HuH-7.5 (cell line): ENCODE data around the gene ANP32A.
"Not testable (repeated sequence)": the region's sequence is repeated elsewhere in the genome, so short reads cannot be mapped to it uniquely, and the experiment has no call there.

Source experiments
- DNase-seq: peaks from one replicate; pipeline ENCODE4 v3.0.0; 2011; ENCODE audit warnings: low spot score

ANP32A gene

DNA sequence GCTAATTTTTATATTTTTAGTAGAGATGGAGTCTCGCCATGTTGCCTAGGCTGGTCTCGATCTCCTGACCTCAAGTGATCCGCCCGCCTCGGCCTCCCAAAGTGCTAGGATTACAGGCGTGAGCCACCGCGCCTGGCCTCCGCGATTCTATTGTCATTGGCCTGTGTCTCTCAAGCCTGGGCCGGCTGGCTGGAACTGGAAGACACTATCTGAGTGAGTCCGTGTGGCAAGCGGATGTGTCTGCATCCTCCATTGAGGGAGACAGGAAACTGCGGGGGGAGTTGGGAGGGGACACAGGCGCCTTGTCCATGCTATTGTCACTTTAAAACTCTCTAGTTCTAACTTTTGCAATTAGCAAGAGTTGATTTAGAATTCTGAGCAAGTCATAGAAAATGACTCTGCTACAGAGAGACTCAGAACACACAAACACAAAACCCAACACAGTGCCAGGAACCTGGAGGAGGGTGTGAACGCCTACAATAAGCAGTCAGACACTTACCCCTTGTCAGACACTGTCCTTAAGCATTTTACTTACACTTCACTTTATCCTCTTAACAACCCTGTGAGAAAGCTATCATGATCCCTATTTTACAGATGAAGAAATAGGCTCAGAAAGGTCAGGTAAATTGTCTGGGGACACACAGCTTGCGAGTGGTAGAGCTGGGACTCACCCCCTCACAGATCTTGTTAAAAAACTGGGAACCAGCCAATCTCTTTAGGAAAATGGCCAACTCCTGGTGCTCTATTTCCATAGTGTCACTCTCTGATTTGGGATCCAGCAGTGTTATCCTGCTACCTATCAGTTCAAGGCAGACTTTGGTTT is 38.7 kb downstream of the ANP32A start:
- DNase-seq: no peak

DNA sequence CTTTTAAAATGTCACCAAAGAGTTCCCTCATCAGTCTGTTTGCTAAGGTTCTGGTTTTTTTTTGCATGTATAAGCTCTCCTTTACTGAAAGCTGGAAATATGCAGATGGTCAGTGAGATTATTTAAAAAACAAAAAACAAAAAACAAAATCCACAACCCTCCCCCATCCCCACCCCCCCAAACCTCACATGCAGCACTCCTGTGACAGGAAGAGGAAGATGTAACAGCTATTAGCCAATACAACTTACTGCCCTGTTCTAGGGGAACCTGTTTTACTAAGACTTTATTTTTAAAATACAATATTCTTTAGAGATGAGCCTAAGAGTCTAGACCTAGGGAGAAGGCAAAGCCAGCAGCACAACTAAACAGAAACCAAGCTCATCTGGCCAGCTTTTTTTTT is 39.5 kb downstream of the ANP32A start:
- DNase-seq: no peak

- no peak for DNase-seq
These were observed 41.8 kb downstream of the ANP32A start for GRCh38 chr15:68778876-68779275.

DNA sequence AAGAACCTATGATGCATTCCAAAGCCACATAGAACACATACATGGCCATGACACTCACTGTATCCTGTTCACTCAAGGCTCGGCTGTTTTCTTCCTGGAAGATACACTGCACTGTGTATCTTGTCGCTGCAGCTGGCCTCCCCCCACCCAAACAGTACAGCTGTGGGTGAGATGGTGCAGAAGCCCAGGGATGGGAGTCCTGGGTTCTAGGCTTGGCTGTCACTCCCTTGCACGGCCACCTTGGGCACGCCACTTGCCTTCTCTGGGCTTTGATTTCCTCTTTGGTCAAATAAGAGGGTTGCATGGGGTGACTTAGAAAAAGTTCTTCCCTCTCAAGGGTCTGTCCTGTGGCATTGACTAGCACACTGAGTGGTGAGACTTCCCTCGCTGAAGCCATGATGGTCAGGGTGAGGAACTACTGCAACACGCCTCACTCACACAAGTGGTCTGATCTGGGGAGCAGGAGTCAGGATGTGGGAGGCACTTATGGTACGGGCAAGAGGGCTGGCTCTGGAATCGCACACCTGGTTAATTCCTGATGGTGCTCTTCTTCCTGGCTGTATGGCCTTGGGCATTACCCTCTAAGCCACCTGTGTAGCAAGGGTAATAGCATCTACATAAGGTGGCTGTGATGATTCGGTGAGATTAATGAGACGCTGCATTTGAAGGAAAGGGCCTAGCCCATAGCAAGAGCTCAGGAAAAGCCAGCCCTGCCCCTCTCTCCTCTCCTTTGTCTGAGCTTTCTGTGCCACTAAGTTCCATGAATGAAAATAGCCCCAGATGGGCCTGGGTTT is 44.0 kb downstream of the ANP32A start:
- no peak for DNase-seq

- no peak for DNase-seq
These were observed 44.8 kb downstream of the ANP32A start for GRCh38 chr15:68775671-68776476.

DNA sequence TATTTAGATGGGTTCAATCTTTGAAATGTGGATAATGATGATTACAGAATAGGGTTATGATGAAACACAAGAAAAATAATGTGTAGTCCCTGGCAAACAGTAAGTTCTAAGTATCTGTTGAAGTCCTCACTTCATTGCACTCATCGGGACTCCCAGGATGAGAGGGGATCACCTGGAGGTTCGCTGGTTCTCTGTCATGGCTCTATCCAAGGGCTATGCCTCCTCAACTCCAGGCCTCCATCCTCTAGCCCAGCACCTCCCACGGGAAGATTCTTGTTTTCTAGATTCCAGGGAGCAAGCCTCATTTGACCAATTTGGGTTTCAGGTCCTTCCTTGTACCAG is 45.5 kb downstream of the ANP32A start:
- DNase-seq: no peak

DNA sequence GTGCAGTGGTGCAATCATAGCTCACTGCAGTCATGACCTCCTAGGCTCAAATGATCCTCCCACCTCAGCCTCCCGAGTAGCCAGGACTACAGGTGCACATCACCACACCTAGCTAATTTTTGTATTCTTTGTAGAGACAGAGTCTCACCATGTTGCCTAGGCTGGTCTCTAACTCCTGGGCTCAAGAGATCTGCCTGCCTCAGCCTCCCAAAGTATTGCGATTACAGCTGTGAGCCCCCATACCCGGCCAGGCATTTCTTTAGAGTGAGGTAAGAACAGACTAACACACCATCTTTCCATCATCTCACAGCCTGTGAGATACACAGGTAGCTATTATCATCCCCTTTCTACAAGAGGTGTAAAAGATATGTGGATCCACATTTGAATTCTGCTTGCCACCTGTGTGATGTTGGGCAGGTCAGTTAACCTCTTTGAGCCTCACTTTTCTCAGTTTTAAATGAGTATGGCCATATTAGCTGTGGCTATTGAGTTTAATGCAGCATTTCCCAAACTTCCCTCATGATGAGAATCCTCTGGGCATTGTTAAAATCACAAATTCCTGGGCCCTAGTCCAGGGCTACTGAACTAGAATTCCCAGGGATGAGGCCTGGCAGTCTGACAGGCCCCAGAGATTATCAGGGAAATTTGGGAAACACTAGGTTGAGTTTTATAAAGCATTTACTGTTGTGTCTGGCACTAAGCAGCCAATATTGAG is 46.0 kb downstream of the ANP32A start:
- DNase-seq: no peak

- DNase-seq: no peak
These were observed 46.6 kb downstream of the ANP32A start for GRCh38 chr15:68774120-68774519.

- DNase-seq: no peak
These were observed 47.7 kb downstream of the ANP32A start for GRCh38 chr15:68773036-68773435.

DNA sequence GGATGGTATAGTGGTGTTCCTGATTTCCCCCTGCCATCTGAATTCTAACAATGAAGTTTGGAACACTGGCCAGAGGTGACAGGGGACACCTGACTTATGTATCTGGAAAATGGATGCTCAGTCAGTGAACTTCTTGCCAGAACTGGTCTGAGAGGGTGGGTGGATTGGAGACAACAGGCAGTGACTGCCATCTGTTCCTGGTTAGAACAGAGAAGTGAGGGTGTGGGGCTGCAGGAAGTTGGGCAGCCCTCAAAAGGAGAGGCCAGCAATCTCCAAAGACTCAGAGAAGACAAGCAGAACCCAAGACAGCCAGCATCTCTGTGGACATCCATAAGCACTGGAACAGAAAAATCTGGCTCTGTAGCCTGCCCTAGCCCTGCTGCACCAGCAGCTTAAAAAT is 50.5 kb downstream of the ANP32A start:
- no peak for DNase-seq

DNA sequence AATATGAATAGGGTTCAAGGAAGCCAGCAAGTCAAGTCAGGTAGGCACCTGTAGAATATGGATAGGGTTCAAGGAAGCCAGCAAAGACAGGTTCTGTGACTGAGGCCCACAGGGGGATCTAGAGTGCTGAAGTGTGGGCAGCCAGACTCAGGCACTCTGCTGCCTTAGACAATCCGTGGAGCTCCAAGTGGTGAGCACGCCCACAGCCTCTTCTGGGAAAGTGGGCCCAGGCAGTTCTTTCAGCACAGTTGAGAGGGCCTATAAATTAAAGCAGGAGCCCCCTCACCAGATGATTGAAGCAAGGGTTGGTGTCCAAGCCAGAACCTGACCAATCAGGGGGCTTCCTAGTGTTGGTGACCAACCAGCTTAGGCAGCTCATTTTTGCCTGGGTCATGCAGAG is 51.0 kb downstream of the ANP32A start:
- no peak for DNase-seq

GRCh38 chr15:68768321-68768720 is 52.4 kb downstream of the ANP32A start:
- no peak for DNase-seq

- DNase-seq: no peak
These were observed 52.9 kb downstream of the ANP32A start for GRCh38 chr15:68767833-68768232.

DNA sequence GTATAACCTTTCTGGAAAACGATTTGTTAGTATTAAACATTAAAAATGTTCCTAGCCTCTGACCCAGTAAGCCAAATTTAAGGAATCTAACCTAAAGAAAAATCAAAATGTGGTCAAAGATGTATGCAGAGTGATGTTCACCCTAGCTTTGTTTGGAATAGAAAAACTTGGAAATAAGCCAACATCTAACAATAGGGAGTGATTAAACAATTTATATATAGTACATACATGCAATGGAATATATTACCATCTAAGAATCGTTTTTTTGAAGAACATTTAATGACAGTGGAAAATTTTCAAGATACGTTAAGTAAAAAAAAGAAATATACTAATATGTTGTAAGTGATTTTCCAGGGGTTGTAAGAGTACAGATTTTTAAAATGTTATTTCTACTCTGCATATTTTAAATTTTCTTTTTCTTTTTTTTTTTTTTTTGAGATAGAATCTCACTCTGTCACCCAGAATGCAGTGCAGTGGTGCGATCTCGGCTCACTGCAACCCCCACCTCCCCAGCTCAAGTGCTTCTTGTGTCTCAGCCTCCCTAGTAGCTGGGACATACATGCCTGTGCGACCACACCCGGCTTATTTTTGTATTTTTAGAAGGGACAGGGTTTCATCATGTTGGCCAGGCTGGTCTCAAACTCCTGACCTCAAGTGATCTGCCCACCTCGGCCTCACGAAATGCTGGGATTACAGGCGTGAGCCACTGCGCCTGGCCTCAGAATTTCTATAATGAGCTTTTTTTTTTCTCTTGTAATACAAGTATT is 54.9 kb downstream of the ANP32A start:
- no peak for DNase-seq

GRCh38 chr15:68764090-68764489 is 56.6 kb downstream of the ANP32A start:
- DNase-seq: no peak

GRCh38 chr15:68763063-68763462 is 57.6 kb downstream of the ANP32A start:
- no peak for DNase-seq

GRCh38 chr15:68759982-68760579 is 60.6 kb downstream of the ANP32A start:
- DNase-seq: not testable (repeated sequence)

GRCh38 chr15:68755731-68756130 is 65.0 kb downstream of the ANP32A start:
- no peak for DNase-seq

DNA sequence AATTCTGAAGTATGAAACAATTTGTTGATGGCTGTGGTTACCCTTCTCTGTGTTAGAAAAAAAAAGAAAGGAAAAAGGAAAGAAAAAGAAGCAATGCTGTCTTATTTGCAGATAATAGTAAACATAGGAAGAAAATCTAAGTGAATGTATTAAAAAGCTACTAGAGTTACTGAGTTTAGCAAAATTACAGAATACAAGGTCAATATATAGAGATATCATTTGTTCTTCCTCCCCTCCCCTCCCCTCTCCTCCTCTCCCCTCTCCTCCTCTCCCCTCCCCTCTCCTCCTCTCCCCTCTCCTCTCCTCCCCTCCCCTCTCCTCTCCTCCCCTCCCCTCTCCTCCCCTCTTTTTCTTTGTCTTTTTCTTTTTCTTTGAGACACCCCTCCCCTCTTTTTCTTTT is 69.1 kb downstream of the ANP32A start:
- DNase-seq: no peak

DNA sequence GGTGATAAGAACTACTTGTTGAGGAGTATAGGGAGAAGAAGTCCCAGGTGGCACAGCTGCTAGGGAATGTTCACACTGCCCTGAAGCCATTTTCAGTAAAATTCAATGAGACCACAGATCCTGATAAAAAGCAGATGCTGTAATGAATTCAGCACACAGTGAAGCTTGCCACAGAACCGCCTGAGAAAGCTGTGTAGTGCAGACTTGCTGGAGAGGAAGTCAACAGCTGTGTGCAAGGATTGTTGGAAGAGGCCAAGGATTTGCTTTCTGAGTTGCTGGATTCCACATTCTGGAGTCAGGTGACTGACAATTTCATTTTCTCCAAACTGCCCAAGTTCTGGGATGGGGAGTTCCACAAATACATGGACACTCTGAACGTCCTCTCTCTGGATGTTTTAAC is 70.9 kb downstream of the ANP32A start:
- DNase-seq: no peak

- no peak for DNase-seq
These were observed 71.3 kb downstream of the ANP32A start for GRCh38 chr15:68749365-68749764.
